HTERT RPE-1 (cell line): ENCODE measurements around the gene MDH2.
"Not testable (repeated sequence)": the region's sequence is repeated elsewhere in the genome, so short reads cannot be mapped to it uniquely, and the experiment has no call there.

Experiments used
- in situ Hi-C: fragments of 300-500 bp; cut with MboI; formaldehyde crosslinking; loops from 4 replicates; pipeline ENCODE4 v1.14.3; 2020; ENCODE audit warnings: low sequenced_read_pairs

MDH2 gene, protein sequence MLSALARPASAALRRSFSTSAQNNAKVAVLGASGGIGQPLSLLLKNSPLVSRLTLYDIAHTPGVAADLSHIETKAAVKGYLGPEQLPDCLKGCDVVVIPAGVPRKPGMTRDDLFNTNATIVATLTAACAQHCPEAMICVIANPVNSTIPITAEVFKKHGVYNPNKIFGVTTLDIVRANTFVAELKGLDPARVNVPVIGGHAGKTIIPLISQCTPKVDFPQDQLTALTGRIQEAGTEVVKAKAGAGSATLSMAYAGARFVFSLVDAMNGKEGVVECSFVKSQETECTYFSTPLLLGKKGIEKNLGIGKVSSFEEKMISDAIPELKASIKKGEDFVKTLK

DNA sequence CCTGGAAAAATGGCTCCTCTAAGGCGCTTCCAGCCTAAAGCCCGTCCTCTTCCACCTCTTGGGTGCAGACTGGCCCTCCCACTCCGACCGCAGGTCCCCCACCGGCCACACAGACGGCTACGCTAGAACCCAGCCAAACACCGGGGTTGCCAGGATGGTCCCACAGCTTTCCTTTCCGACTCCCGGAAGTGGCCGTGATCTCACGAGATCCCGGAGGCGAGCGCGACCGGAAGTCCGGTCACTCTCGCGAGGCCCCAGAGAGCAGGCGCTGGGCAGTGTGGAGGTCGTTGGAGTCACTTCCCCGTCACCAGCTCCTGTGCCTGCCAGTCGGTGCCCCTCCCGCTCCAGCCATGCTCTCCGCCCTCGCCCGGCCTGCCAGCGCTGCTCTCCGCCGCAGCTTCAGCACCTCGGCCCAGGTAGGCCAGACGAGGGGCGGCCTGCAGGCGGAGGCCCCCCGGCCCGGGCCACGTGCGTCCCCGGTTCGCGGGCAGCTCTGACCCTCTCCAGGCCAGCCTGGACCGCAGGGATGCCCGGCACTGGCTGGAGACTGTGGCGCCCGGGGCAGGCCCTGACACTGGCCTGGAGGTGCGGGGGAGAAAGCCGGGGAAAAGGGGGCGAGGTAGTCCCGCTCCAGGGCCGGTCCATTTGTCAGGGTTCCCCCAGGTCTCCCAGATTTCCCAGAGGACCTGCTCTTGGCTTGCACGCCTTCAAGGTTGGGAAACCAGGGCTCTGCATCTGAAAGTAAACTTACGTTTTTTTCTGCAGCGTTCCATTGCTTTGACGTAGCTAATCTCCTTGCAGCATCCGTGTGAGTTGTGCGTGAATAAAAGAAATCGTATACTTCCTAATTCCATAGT lies at the start of gene MDH2, which contains the start of gene STYXL1:
TSS of gene MDH2 (plus strand) at position 296 of the 857 bp plus-strand sequence. CDS start at position 351, 55 bp downstream.
TSS of gene STYXL1 (minus strand) at position 190 of the 857 bp plus-strand sequence. CDS start 17,477 bp downstream, outside the sequence.
- in situ Hi-C loops, result no loop called here

DNA sequence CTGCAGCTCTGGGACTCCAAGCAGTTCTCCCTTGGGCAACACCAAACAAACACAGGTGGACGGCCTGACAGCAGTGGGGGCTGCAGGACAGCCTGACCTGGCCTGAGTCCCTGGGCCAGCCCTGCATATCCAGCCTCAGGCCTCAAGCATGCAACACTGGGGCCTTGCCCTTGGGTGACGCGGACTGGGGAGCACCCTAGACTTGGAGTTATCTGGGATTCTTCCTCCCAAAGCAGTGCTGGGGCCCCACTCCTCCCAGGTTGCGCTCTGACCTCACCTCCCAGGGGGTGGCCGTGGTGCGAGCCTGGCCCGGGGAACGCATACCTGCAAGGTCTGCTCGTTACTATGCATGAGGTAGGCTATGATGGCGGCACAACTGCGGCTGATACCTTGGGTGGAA lies 47.3 kb upstream of the MDH2 start:
- in situ Hi-C loops, result no loop called here

DNA sequence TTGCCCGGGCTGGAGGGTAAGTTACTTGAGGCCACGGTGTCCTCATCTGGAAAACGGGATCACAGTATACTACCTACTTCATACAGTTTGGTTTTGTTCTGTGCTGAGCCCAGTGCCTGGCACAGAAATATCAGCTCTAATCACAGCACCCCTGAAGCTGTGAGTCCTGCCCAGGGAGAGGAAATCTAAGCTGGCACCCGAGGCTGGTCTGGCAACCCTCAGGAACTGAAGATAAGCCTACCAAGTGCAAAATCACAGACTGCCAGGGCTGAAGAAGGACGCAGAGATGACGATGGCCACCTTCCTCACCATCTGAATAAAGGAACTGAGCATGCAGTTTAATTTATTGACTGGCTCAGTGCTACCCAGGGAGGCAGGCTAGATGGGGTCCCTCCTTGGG lies 45.8 kb upstream of the MDH2 start:
- in situ Hi-C loops, result no loop called here

DNA sequence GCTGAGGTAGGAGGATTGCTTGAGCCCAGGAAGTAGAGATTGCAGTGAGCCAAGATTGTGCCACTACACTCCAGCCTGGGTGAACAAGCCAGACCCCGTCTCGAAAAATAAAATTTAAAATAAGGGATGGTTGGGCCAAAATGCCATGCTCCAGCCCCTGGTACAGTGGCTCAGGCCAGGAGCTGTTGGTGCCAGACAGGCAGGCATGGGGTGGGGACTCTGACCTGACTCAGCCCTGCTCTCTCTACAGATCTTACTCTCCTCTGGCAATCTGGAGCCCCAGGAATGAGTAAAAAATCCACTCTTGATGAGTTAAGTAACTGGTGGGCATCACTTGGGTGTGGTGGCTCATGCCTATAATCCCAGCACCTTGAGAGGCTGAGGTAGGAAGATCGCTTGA lies 45.1 kb upstream of the MDH2 start:
- in situ Hi-C loops, result no loop called here

DNA sequence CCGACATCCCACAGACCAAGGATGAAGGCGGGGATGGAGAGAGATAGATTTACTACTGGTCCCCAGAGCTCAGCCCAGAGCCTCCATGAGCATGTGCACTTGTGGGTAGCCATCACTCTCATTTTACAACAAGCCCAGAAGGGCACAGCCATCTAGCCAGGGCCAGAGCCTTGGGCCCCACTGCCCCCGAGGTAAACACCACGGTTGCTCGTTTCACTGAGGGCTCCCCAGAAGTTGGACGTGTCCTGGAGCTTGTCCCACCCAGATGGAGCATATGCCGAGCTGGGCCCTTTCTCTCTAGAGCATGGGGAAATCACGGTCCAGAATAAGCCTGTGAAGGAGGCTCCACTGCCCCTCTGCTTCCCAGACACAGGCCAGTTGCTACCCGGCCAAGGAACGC lies 44.6 kb upstream of the MDH2 start:
- in situ Hi-C loops, result no loop called here

DNA sequence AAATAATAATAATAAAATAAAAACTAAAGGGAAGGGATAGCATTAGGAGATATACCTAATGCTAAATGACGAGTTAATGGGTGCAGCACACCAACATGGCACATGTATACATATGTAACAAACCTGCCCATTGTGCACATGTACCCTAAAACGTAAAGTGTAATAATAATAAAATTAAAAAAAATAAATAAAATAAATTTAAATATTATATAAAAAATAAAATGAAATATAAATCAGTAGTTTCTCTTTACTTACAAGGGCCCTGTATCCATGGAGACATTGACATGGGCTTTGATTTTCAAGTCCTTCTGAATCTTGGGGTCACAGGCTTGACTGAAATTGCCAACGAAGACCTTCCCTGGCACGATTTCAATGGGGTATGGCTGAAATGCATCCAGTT lies 42.9 kb upstream of the MDH2 start:
- in situ Hi-C loops, result not testable (repeated sequence)

DNA sequence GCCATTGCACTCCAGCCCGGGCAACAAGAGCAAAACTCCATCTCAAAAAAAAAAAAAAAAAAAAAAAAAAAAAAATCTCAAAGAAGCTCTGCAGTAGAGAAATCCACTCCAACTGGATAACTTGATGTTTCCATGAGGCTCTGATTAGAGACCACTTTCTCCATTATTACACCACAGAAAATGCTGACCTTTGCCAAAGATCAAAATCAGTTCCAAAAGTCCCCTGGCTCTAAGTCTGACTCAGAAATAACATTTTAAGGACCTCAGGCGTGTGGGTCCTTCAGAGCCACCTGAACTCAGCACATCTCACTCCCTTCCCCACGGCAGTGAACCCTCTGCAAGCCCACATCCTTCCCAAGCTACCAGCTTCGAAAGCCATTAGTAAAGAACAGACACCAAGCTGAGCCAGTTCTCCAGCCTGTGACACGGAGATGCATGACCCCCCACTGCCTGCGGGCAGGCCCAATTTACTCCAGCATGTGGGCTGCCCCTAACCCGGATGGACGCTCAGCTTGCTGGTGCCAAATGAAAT lies 39.7 kb upstream of the MDH2 start:
- in situ Hi-C loops, result no loop called here

DNA sequence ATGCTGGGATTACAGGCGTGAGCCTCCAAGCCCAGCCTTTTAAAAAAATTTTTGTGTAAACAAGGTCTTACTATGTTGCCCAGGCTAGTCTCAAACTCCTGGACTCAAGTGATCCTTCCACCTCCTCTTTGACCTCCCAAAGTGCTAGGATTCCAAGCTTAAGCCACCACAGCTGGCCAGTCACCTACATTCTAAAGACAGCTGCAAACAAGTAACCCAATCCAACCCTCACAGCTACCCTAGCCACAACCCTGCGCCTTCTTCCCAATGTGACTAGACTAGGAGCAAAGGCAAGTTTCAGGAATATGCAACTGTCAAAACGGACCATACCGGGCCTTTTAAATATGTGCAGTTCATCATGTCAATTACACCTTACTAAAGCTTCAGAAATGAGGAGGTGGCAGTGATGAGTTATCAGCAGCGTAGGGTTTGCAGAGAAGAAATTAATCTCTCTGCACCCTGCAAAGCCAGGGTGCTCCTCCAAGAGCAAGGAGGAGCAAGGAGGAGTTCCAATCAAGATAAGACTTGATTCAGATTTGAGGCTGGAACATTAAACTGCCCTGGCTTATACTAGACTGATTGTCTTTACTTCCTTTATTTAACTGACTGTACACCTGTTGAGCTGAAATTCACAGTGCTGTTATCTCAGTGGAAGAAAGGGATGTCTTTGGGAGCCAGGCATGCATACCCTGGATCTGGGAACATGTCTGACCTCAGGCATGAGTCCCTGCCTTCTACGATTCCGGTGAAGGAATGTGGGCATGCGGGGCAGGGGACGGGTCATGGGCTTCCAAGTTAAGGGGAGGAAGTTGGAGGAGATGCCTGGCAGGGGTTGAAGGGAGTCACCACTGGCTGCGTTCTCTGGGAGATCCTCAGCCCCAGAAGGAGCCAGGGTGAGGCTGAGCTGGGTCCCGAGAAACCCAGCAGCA lies 38.0 kb upstream of the MDH2 start:
- in situ Hi-C loops, result no loop called here

DNA sequence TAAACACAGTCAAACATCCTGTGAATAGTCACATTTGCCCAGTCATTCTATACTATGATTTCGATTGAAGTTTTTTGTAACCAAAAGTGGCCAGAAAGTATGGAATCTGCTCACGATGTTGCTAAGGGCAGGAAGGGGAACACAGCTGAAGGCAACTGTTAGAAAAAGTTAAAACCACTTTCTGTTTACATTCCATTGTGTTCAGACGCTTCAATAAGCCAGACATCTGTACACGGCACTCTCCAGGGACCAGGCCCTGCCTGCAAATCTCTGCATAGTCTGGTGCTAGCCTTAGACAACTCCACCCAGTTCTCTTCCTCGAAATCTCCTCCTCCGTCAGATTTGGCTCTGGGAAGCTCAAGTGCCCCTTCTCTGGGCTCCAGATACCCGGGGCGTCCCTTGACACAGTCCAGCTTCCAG lies 36.5 kb upstream of the MDH2 start:
- in situ Hi-C loops, result no loop called here

DNA sequence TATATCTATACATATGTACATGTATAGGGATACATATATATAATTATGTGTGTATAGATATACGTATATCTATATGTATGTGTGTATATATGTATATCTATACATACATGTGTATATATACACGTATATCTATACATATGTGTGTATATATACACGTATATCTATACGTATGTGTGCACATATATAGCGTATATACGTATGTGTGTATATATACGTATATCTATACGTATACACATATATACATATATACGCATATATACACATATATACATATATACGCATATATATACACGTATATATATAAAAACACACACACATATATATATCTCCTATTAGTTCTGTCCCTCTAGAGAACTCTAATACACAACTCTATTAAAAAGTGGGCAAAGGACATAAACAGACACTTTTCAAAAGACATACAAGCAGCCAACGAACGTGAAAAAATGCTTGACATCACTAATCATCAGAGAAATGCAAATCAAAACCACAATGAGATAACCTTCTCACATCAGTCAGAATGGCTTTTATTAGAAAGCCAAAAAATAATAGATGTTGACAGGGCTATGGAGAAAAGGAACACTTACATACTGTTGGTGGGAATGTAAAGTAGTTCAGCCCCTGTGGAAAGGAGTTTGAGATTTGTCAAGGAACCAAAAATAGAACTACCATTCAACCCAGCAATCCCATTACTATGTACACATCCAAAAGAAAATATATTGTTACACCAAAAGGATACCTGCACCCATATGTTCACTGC lies 31.5 kb upstream of the MDH2 start:
- in situ Hi-C loops, result no loop called here

DNA sequence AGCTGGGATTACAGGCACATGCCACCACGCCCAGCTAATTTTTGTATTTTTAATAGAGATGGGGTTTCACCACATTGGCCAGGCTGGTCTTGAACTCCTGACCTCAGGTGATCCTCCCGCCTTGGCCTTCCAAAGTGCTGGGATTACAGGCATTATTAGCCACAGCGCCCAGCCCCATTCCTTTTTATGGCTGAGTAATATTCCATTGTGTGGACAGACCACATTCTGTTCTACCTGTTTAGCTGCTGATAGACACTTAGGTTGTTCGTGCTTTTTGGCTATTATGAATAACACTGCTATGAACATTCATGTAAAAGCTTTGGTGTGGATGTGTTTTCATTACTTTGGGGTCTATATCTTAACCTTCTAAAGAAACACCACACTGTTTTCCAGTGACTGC lies 29.4 kb upstream of the MDH2 start:
- in situ Hi-C loops, result not testable (repeated sequence)

DNA sequence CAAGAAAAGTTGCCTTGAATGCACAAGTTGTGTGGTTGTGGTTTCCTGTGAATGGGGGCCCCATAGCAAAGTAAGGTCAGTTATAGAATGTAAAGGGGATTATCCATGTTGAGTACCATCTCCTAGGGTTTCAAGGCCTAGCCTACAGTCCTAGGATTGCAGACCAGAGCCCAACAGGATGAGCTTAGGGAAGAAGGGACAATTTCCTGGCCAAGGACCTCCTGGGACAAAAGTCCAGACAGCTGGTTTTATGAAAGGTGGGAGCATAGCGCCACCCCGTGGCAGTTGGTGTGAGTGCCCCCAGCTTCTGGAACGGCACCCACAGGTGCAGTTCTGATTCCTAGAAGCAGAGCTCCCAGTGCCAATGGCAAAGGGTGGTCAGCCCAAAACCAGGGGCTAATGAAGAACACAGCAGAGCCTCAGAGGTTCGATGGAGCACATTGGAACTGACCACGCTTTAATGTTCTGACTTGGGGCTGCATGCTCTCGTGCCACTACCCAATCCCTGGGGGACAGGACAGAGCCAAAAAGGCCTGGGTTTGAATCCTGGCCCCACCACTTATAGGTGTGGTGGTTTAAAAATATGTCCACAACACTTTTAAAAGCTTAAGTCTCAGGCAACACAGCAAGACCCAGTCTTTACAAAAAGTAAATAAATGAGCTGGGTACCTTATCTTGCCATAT lies 27.7 kb upstream of the MDH2 start:
- in situ Hi-C loops, result no loop called here

DNA sequence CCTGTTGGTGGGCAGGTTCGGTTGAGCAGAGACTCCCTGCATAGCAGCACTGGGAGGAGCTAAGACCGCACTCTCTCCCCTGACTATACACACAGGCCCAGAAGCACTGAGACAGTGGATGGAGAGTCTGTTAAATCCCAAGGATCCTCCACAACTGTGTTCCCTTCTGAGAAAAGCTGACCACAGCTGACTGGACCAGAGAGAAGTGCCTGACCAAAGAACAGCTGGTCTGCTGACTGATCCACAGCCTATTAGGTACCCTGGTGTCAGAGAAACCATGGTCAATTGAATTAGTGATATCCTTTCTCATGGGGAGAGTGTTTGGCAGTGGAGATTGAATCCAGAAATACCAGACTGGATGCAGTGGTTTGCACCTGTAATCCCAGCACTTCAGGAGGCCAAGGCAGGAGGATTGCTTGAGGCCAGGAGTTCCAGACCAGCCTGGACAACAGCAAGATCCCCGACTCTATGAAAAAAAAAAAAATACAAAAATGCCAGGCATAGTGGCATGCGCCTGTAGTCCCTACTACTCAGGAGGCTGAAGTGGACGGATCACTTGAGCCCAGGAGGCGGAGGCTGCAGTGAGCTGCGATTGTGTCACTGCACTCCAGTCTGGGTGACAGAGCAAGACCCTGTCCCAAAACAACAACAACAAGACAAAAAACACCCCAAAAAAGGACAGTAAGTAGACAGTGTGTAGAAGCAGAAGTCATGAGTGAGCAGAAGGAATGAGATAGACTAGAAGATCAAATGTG lies 25.7 kb upstream of the MDH2 start:
- in situ Hi-C loops, result no loop called here

DNA sequence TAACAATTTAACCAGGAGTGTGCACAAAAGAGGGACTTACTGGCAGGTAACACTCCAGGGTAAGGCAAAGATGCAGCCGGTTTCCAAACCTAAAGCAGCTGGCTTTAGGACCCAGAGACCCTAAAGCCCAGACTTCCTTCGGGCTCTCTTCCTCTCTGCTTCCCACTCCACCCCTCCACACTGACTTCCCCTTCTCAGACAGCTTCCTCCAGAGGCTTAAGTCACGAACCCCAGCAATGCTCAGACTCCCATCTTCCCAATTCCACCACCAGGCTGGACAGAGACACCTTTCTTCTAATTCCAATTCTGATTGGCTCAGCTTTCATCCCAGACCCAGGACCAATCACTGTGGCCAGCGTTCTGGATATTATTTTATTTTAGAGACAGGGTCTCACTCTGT lies 24.9 kb upstream of the MDH2 start:
- in situ Hi-C loops, result no loop called here

DNA sequence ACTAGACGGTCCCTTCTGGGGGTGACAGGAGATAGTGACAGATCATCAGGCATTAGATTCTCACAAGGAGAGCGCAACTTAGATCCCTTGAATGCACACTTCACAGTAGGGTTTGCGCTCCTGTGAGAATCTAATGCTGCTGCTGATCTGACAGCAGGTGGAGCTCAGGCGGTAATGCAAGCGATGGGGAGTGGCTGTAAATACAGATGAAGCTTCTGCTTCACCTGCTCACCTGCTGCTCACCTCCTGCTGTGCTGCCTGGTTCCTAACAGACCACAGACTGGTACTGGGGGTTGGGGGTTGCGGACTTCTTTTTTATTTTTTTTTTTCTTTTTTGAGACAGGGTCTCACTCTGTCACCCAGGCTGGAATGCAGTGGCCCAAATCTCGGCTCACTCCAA lies 18.2 kb upstream of the MDH2 start:
- in situ Hi-C loops, result not testable (repeated sequence)

DNA sequence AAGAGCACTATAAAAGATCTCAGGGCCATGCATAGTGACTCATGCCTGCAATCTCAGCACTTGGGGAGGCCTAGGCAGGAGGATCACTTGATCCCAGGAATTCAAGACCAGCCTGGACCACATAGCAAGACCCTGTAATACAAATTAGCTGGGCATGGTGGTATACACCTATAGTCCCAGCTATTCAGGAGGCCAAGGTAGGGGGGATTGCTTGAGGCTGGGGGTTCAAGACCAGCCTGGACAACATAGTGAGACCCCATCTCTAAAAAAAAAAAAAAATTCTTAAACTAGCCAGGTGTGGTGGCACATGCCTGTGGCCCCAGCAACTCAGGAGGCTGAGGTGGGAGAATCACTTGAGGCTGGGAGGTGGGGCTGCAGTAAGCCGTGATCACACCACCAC lies 15.9 kb upstream of the MDH2 start:
- in situ Hi-C loops, result no loop called here

DNA sequence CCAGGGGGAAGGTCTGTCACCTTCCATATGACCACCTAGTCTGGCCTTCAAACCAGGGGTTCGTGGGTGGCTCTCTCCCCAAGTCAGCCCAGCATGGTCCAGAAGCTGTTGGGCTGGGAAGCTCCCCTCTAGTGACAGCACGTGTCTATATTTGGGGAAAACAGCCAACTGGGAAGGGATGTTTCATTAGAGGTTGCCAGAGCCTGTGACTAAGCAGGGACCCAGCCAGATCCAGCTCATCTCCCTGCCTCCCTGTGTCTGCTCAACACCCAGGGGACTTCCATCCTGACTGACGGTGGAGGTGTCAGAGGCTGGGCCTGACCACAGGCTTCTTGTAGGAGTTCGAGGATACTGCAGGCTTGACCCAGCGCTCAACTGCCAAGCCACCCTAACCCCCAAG lies 10.6 kb upstream of the MDH2 start:
- in situ Hi-C loops, result no loop called here

DNA sequence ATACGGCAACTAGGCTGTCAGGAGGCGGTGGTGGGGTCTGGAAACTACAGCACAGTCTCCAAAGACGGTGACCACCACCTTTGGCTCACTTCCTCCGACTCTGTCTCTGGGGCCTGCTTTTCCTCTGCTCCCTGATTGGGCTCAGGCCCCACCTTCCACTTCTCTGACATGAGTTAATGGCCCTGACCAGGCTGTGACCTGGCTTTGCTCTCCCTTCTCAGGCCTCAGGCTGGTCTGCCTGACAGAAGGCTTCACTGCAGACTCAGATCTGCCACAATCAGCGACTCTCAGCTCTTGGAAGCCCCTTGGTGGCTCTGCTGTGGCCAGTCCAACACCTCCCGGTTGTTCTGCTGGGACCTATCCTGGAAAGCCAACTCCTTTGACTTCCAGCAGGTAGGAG lies 7.8 kb upstream of the MDH2 start:
- in situ Hi-C loops, result no loop called here

DNA sequence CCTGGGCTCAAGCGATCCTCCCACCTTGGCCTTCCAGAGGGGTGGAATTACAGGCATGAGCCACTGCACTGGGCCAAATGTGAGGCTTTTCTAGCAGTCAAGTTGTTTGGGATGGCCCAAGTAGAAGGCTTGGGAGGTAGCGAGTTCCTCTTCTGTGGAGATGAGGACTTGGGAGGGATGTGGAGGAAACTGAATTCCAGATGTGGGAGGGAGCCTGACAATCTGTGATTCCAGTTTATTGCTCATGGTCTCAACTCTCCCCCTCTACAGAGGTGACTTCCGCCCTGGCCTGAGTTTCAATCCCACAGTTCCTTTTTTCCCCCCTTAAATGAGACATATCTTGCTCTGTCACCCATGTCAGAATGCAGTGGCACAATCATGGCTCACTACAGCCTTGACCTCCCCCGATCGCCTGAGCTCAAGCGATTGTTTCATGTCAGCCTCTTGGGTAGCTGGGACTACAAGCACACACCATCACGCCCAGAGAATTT lies 3.5 kb upstream of the MDH2 start:
- in situ Hi-C loops, result no loop called here
